PFSK-1 (cell line): Measurements from ENCODE around the gene NOTCH3.

Experiments used
- POLR2AphosphoS5 ChIP-seq: IDR thresholded peaks from 2 replicates; pipeline ENCODE4 v1.6.1; 2012; ENCODE audit warnings: low read depth, mild to moderate bottlenecking, control low read depth, low read length, moderate library complexity
- TAF1 ChIP-seq: IDR thresholded peaks from 2 replicates; pipeline ENCODE4 v1.6.1; 2012; ENCODE audit warnings: low read length, control low read depth, borderline replicate concordance; ENCODE audit not compliant: insufficient read depth
- TF ChIP-seq, protein P1 (sequence below), 2 experiments: IDR thresholded peaks; 2 replicates each; pipeline versions ENCODE4 v1.6.1 to v1.8.0; 2011 to 2012; ENCODE audit warnings: low read depth in 2 of 2, low read length in 2 of 2, control low read depth in 1 of 2, inconsistent platforms in 1 of 2, mild to moderate bottlenecking in 1 of 2, moderate library complexity in 1 of 2; ENCODE audit not compliant: insufficient read depth in 1 of 2

DNA sequence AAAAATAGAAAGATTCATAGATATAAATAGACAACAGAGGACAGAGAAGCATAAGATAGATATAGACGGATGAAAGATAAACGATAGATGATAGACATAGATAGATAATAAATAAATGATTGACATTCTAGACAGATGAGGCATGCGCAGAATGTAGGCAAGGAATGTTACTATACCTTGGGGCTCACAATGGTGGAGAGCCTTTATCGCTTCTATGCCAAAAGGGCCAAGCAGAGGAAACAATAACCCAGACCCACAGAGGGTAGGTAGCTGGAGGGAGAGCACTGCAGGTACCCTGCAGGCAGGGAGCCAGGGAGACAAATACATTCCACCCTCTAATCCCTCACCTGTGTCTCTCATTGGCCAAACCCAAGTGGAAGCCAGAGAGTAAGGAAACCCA lies 44.4 kb downstream of the NOTCH3 start:
- TF ChIP-seq TAF1 (no peak), POLR2AphosphoS5 (no peak)
- TF ChIP-seq, protein P1, sequence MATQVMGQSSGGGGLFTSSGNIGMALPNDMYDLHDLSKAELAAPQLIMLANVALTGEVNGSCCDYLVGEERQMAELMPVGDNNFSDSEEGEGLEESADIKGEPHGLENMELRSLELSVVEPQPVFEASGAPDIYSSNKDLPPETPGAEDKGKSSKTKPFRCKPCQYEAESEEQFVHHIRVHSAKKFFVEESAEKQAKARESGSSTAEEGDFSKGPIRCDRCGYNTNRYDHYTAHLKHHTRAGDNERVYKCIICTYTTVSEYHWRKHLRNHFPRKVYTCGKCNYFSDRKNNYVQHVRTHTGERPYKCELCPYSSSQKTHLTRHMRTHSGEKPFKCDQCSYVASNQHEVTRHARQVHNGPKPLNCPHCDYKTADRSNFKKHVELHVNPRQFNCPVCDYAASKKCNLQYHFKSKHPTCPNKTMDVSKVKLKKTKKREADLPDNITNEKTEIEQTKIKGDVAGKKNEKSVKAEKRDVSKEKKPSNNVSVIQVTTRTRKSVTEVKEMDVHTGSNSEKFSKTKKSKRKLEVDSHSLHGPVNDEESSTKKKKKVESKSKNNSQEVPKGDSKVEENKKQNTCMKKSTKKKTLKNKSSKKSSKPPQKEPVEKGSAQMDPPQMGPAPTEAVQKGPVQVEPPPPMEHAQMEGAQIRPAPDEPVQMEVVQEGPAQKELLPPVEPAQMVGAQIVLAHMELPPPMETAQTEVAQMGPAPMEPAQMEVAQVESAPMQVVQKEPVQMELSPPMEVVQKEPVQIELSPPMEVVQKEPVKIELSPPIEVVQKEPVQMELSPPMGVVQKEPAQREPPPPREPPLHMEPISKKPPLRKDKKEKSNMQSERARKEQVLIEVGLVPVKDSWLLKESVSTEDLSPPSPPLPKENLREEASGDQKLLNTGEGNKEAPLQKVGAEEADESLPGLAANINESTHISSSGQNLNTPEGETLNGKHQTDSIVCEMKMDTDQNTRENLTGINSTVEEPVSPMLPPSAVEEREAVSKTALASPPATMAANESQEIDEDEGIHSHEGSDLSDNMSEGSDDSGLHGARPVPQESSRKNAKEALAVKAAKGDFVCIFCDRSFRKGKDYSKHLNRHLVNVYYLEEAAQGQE (IDR thresholded peaks at IDR 0.05; ENCODE audit: insufficient read depth in 1 of 2, low read depth in 2 of 2, low read length in 2 of 2), result no peak
